Fibroblast of pulmonary artery (primary cell): ENCODE data around the gene HRH4.

Source experiments
- DNase-seq: peaks from one replicate; pipeline ENCODE4 v3.0.0-alpha.2; 2010; ENCODE audit warnings: low read depth
- H3K4me3 ChIP-seq: replicated peaks from 2 replicates; pipeline ENCODE4 v1.5.1; 2011; ENCODE audit warnings: low read depth, mild to moderate bottlenecking, control low read depth, low read length, moderate library complexity
- CTCF ChIP-seq: IDR thresholded peaks from 2 replicates; pipeline ENCODE4 v1.5.1; 2011; ENCODE audit warnings: mild to moderate bottlenecking, control low read depth, low read length, inconsistent platforms; ENCODE audit errors: missing control alignments

Gene HRH4

GRCh38 chr18:24517554-24517953, 57.1 kb downstream of the HRH4 start:
- H3K4me3 ChIP-seq, result no peak overlapping the region
- no peak for DNase-seq
- TF ChIP-seq CTCF, result no peak

GRCh38 chr18:24518596-24518995, 58.2 kb downstream of the HRH4 start:
- H3K4me3 ChIP-seq, result no peak overlapping the region
- TF ChIP-seq CTCF, result no peak
- no peak for DNase-seq
